Occipital lobe (tissue), 2 donors: ENCODE measurements around the gene NMBR. TPM values are rescaled to one million over a fixed set of nuclear protein-coding genes. Genes with fewer than 3 reads are reported as not detected.
"Not testable (repeated sequence)": the region's sequence is repeated elsewhere in the genome, so short reads cannot be mapped to it uniquely, and the experiment has no call there.

ENCODE experiments used
- DNase-seq: peaks from one replicate; lab custom pipeline; 2025; lab: John Stamatoyannopoulos, UW
- total RNA-seq: library from RNA; depleted of rRNA; stranded (reverse); fragments of >200 nt; gene quantifications from one replicate; pipeline ENCODE4 v1.2.3, GENCODE V29; 2014

NMBR gene
- total RNA-seq, 1 donor from 2014 or later: 12.6 TPM

GRCh38 chr6:142155091-142155490, 8.2 kb upstream of the NMBR start:
- no peak for DNase-seq

GRCh38 chr6:142154336-142154735, 7.4 kb upstream of the NMBR start:
- DNase-seq: no peak

GRCh38 chr6:142153196-142153595, 6.3 kb upstream of the NMBR start:
- no peak for DNase-seq

- DNase-seq: no peak
These were observed 5.8 kb upstream of the NMBR start for GRCh38 chr6:142152746-142153145.

DNA sequence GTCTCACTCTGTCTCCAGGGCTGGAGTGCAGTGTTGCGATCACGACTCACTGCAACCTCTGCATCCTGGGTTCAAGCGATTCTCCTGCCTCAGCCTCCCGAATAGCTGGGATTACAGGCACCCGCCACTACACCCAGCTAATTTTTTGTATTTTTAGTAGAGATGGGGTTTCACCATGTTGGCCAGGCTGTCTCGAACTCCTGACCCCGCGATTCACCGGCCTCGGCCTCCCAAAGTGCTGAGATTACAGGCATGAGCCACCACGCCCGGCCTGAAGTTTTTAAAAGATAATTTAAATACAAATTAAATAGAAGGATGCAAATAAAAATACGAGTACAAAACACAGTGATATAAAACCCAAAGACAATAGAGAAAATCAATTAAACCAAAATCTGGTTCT, 5.4 kb downstream of the NMBR start:
- DNase-seq: not testable (repeated sequence)

GRCh38 chr6:142138876-142139275, 8.0 kb downstream of the NMBR start:
- DNase-seq: no peak

DNA sequence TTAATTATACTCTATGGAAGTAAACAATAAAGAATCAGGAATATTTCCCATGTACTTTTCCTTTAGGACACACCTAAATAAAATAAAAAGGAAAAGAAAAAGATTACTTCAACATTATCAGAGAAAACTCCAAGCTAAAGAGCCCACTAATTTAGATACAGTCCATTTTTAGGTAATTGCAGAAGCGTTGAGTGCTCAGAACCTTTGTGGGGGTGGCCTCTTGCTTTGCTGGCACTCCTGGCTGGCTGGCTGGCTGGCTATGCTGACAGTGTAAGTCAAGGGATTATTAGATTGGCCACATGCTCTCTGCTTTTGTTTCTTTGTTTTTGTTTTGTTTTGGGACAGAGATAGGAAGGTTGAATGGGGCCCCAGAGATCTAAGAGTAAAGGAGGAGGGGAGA, 14.3 kb downstream of the NMBR start, which contains the start of gene GJE1:
Gene GJE1 (plus strand): TSS at position 301 of the 400 bp plus-strand sequence. CDS start 234 bp downstream, outside the sequence.
- DNase-seq: no peak

DNA sequence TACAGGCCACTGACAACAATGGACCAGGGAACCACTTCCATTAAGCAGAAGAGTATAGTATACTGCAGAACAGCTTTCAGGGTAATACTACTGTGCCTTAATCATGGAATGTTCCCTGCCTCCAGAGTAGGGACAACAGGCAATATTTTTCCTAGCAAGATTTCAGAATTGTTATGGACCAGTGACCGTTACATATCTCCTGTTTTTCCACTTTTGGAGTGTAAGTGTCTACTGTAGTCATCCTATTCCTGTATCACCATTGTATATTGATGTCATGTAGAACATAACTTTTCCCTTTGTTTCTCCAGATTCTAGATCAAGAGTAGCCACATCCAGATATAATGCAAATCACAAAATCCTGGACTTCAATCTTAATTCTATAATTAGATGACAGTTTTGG, 16.1 kb downstream of the NMBR start:
- DNase-seq: no peak

DNA sequence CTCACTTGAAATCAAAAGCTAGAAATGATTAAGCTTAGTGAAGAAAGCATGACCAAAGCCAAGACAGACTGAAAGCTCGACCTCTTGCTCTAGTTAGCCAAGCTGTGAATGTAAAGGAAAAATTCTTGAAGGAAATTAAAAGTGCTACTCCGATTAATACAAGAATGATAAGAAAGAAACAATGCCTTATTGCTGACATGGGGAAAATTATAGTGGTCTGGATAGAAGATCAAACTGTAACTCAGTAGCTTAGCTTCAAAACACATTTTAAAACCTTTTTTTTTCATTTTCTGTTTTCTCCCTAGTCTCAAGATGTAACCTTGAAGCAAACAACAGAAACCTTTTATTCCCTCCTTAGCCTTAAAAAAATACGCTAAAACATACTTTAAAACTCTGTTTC, 25.6 kb downstream of the NMBR start:
- DNase-seq: no peak

GRCh38 chr6:142118925-142119324, 28.0 kb downstream of the NMBR start:
- no peak for DNase-seq

GRCh38 chr6:142118328-142118727, 28.6 kb downstream of the NMBR start:
- DNase-seq: no peak

DNA sequence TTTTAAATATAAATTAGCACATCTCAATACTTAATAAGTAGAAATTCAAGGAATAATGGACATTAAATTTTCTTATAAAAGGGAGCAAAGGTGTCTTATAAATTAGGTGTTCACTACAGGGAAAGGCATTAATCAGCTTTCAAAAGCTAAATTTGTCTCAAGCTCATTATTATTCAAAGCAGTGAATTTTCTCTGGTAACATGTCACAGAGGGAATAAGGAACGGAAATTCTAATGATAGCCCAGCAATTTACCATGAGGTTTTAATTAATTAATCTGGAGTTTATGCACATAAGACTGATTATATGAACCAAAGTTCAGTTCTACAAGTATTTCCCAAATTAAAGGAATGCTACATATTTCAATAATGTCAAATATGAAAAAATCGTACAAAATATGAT, 29.6 kb downstream of the NMBR start:
- DNase-seq: no peak

DNA sequence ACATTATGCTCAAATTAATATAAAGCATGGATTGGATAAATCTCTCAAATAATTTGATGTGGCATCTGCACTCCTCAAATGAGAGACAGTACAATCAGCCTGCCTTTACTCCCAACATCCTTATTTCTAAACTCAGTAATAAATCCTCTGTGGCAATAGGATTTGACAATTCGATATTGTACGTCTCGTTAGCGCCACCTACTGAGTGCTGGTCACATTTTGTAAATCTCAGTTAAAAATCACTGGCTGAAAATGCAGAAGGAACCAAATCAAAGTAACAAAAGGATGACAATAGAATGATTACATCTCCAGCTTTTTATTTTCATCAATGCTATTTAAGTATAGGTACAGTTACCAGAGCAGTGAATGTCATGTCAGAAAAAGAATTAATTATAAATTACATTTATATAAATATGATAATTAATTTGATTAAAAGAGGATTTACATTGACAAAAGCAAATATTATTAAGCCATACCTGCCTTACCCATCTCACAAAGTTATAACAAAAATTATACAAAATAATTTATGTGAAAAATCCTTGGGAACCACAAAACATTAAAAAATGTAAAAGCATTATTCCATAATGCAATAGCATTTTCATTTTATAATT, 34.4 kb downstream of the NMBR start:
- peak; percentile 37 for DNase-seq

DNA sequence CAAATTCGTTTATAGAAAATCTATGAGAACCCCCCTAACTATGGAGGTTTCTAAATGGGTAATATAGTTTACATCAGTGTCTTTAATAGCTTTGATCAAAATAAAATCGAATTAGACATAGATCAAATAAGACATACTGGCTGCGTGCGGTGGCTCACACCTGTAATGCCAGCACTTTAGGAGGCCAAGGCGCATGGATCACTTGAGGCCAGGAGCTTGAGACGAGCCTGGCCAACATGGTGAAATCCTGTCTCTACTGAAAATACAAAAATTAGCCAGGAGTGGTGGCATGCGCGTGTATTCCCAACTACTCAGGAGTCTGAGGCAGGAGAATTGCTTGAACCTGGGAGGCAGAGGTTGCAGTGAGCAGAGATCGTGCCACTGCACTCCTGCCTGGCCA, 36.1 kb downstream of the NMBR start:
- DNase-seq: not testable (repeated sequence)

DNA sequence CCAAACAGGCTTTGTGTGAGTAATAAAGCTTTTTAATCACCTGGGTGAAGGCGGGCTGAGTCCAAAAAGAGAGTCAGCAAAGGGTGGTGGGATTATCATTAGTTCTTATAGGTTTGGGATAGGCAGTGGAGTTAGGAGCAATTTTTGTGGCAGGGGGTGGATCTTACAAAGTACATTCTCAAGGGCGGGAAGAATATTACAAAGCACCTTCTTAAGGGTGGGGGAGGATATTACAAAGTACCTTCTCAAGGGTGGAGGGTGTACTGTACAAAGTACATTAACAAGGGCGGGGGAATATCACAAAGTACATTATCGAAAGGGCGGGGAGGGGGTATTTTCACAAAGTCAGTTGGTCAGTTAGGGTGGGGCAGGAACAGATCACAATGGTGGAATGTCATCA, 42.1 kb downstream of the NMBR start:
- not testable (repeated sequence) for DNase-seq

- DNase-seq: no peak
These were observed 58.1 kb downstream of the NMBR start for GRCh38 chr6:142088858-142089216.

- DNase-seq: no peak
These were observed 58.7 kb downstream of the NMBR start for GRCh38 chr6:142087950-142088857.

DNA sequence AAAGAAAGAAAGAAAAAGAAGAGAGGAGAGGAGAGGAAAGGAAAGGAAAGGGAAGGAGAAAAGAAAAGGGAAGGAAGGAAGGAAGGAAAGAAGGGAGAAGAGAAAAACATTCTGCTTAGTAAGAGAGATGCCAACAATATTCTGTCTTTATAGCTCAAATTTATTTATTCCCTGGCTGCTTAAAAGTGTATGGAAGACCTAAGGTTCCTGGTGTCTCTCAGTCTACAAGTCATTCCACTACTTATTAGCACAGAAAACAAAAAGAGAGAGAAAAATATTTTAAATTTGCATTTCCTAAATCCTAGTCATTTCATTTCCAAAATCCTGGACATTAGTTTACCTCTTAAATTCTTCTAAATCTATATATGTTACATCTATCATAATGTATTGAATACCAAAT, 67.8 kb downstream of the NMBR start:
- DNase-seq: no peak

GRCh38 chr6:142075516-142076101, 71.3 kb downstream of the NMBR start:
- DNase-seq: no peak

DNA sequence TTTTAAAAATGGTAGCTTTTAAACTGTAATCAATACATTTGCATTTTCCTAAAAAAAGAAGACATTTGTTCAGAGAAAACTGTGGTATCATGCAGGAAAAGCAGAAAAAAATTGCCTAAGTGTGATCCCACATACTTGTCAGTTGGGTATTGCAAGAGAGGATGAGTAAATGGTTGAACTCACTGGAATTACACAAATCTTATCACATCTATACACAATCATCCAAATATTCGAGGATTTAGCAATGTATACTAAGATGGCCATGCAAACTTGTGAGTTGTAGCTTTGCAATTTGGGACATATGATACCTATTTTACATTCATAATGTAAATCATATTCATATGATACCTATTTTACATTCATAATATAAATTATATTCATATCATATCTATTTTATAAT, 72.4 kb downstream of the NMBR start:
- DNase-seq: no peak

DNA sequence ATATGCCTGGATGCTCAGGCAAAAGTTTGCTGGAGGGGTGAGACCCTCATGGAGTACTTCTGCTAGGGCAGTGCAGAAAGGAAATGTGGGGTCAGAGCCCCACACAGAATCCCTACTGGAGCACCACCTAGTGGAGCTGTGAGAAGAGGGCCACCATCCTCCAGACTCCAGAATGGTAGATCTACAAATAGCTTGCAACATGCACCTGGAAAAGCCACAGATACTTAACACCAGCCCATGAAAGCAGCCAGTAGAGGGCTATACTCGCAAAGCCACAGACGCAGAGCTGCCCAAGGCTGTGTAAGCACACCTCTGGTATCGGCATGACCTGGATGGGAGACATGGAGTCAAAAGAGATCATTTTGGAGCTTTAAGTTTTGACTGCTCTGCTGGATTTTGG, 74.9 kb downstream of the NMBR start:
- no peak for DNase-seq

- DNase-seq: no peak
These were observed 78.5 kb downstream of the NMBR start for GRCh38 chr6:142068416-142068815.

DNA sequence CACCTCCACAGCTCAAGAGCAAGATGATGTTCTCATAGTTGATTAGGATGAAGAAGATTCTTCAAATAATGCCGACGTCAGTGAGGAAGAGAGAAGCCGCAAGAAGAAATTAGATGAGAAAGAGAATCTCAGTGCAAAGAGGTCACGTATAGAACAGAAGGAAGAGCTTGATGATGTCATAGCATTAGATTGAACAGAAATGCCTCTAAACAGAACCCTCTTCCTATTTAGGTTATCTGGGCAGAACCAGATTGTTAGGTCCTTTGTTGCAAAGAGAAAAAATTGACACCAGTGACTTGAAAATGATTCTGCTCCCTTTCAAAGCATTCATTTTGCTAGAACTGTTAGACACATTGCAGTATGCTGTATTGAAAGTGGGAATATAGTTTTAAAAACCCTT, 84.1 kb downstream of the NMBR start:
- not testable (repeated sequence) for DNase-seq
